H1 (cell line): ENCODE data around the gene OPCML. TPM values are rescaled to one million over a fixed set of nuclear protein-coding genes. Genes with fewer than 3 reads are reported as not detected.

Experiments
- CTCF ChIA-PET: fragments of 300-600 bp; sonication (Branson Sonifier 250); formaldehyde crosslinking; loops from one replicate; lab custom pipeline; 2021; ENCODE audit not compliant: partially characterized antibody; lab: Charles Lee
- POLR2A ChIA-PET: fragments of 300-600 bp; sonication (Branson Sonifier 250); formaldehyde crosslinking; loops from one replicate; lab custom pipeline; 2021; ENCODE audit warnings: inconsistent platforms; ENCODE audit not compliant: partially characterized antibody; lab: Charles Lee
- DNase-seq, 2 experiments: peaks; one replicate each; pipeline versions ENCODE4 v3.0.0 to v3.0.0-alpha.2; 2010 to 2022; ENCODE audit warnings: low spot score in 2 of 2, low read depth in 1 of 2, mixed read lengths in 1 of 2
- FAIRE-seq: peaks from 2 replicates; lab custom pipeline; 2011; peaks lifted over from hg19 to GRCh38; lab: Jason Lieb, UNC
- H2AFZ ChIP-seq: 2 replicates; pipeline ENCODE4 v1.8.1; 2012; ENCODE audit warnings: low read length, inconsistent platforms
- H2AK5ac ChIP-seq: 2 replicates; pipeline ENCODE4 v1.6.1; 2013; ENCODE audit warnings: low read depth, low read length
- H2BK120ac ChIP-seq: replicated peaks from 2 replicates; pipeline ENCODE3; 2013; ENCODE audit warnings: low read depth, low read length, inconsistent platforms
- H2BK12ac ChIP-seq: 2 replicates; pipeline ENCODE4 v1.6.1; 2013; ENCODE audit warnings: low read depth, low read length
- H2BK15ac ChIP-seq: 2 replicates; pipeline ENCODE4 v1.6.1; 2013; ENCODE audit warnings: low read length
- H2BK20ac ChIP-seq: 2 replicates; pipeline ENCODE4 v1.6.1; 2013; ENCODE audit warnings: low read length
- H2BK5ac ChIP-seq: 2 replicates; pipeline ENCODE4 v1.6.1; 2013; ENCODE audit warnings: low read depth, low read length
- H3K14ac ChIP-seq: 2 replicates; pipeline ENCODE4 v1.6.1; 2013; ENCODE audit warnings: inconsistent platforms; ENCODE audit not compliant: insufficient read length
- H3K18ac ChIP-seq: 2 replicates; pipeline ENCODE4 v1.6.1; 2013; ENCODE audit warnings: low read length; ENCODE audit errors: extremely low read depth
- H3K23ac ChIP-seq: 2 replicates; pipeline ENCODE4 v1.6.1; 2013; ENCODE audit warnings: inconsistent platforms; ENCODE audit not compliant: insufficient read length
- H3K23me2 ChIP-seq: 2 replicates; pipeline ENCODE4 v1.6.1; 2013; ENCODE audit warnings: low read depth, low read length
- H3K27ac ChIP-seq: 2 replicates; pipeline ENCODE4 v1.6.1; 2011; ENCODE audit warnings: low read depth, low read length, inconsistent platforms
- H3K27me3 ChIP-seq, 4 experiments: replicated peaks in 1 of 4; 1 replicate in 1 of 4; 2 replicates in 3 of 4; pipeline versions ENCODE4 v1.6.1 to v1.8.1; 2011 to 2013; ENCODE audit warnings: low read length in 3 of 4, mild to moderate bottlenecking in 3 of 4, inconsistent platforms in 2 of 4, mixed read lengths in 2 of 4, moderate library complexity in 1 of 4; ENCODE audit not compliant: control insufficient read depth in 3 of 4, insufficient read depth in 3 of 4; ENCODE audit errors: extremely low read depth in 1 of 4
- H3K36me3 ChIP-seq, 4 experiments: 2 replicates each; pipeline versions ENCODE4 v1.6.1 to v1.8.1; 2011 to 2013; ENCODE audit warnings: mild to moderate bottlenecking in 4 of 4, low read length in 3 of 4, moderate library complexity in 2 of 4, control low read depth in 1 of 4, inconsistent platforms in 1 of 4; ENCODE audit not compliant: insufficient read depth in 4 of 4, control insufficient read depth in 2 of 4
- H3K4ac ChIP-seq: replicated peaks from 2 replicates; pipeline ENCODE3; 2013; ENCODE audit warnings: low read length, low read depth, mixed read lengths, inconsistent platforms; ENCODE audit not compliant: insufficient read length
- H3K4me1 ChIP-seq, 4 experiments: replicated peaks in 1 of 4; 1 replicate in 1 of 4; 2 replicates in 3 of 4; pipeline versions ENCODE4 v1.6.1 to v1.8.1; 2011 to 2013; ENCODE audit warnings: low read length in 3 of 4, inconsistent platforms in 2 of 4, mixed read lengths in 1 of 4; ENCODE audit not compliant: insufficient read depth in 4 of 4, control insufficient read depth in 3 of 4
- H3K4me2 ChIP-seq, 2 experiments: 2 replicates each; pipeline versions ENCODE4 v1.6.1 to v1.8.1; 2011 to 2013; ENCODE audit warnings: low read depth in 2 of 2, low read length in 2 of 2, control low read depth in 1 of 2, inconsistent platforms in 1 of 2, mild to moderate bottlenecking in 1 of 2; ENCODE audit not compliant: insufficient read depth in 1 of 2
- H3K4me3 ChIP-seq, 4 experiments: fragments of 200-600, 300-600 bp in 1 of 4; sonication (generic), shearing (Covaris generic), sonication (Bioruptor Twin) in 1 of 4; 2 replicates each; pipeline versions ENCODE4 v1.5.1 to v1.8.1; 2011 to 2016; ENCODE audit warnings: low read length in 4 of 4, low read depth in 3 of 4, control low read depth in 2 of 4, inconsistent platforms in 2 of 4, mild to moderate bottlenecking in 2 of 4, mixed read lengths in 1 of 4, moderate library complexity in 1 of 4; ENCODE audit not compliant: insufficient read depth in 2 of 4; ENCODE audit errors: extremely low read depth in 1 of 4
- H3K56ac ChIP-seq: replicated peaks from 2 replicates; pipeline ENCODE3; 2013; ENCODE audit warnings: low read depth, mild to moderate bottlenecking, mixed read lengths, low read length, inconsistent platforms; ENCODE audit not compliant: insufficient read length
- H3K79me1 ChIP-seq: 2 replicates; pipeline ENCODE4 v1.6.1; 2013; ENCODE audit warnings: low read depth, low read length, control low read depth
- H3K79me2 ChIP-seq, 2 experiments: 2 replicates each; pipeline versions ENCODE4 v1.6.1 to v1.8.1; 2012 to 2013; ENCODE audit warnings: low read length in 2 of 2, mild to moderate bottlenecking in 2 of 2, inconsistent platforms in 1 of 2; ENCODE audit not compliant: insufficient read depth in 2 of 2, control insufficient read depth in 1 of 2
- H3K9ac ChIP-seq, 4 experiments: replicated peaks in 1 of 4; 1 replicate in 1 of 4; 2 replicates in 3 of 4; pipeline versions ENCODE4 v1.6.1 to v1.8.1; 2011 to 2013; ENCODE audit warnings: low read depth in 3 of 4, low read length in 3 of 4, control low read depth in 2 of 4, mild to moderate bottlenecking in 2 of 4, moderate library complexity in 2 of 4, inconsistent platforms in 1 of 4; ENCODE audit errors: extremely low read depth in 1 of 4
- H3K9me3 ChIP-seq, 2 experiments: 2 replicates each; pipeline versions ENCODE4 v1.6.1 to v1.8.1; 2012 to 2013; ENCODE audit warnings: mild to moderate bottlenecking in 2 of 2, moderate library complexity in 2 of 2, control low read depth in 1 of 2, inconsistent platforms in 1 of 2, low read depth in 1 of 2, low read length in 1 of 2, mixed read lengths in 1 of 2; ENCODE audit not compliant: insufficient read depth in 2 of 2
- H4K20me1 ChIP-seq, 2 experiments: replicated peaks in 1 of 2; 2 replicates each; pipeline versions ENCODE3 to v1.8.1; 2011 to 2013; ENCODE audit warnings: inconsistent platforms in 2 of 2, low read length in 2 of 2, mild to moderate bottlenecking in 1 of 2; ENCODE audit not compliant: insufficient read depth in 2 of 2, control insufficient read depth in 1 of 2
- H4K5ac ChIP-seq: 2 replicates; pipeline ENCODE4 v1.6.1; 2013; ENCODE audit warnings: low read length, low read depth, mixed read lengths, inconsistent platforms; ENCODE audit not compliant: insufficient read length
- H4K8ac ChIP-seq: 2 replicates; pipeline ENCODE4 v1.8.0; 2013; ENCODE audit warnings: mild to moderate bottlenecking, moderate library complexity, low read length, inconsistent platforms; ENCODE audit not compliant: insufficient read depth; ENCODE audit errors: extremely low read depth
- H4K91ac ChIP-seq: replicated peaks from 2 replicates; pipeline ENCODE3; 2013; ENCODE audit warnings: low read length, mixed read lengths, inconsistent platforms; ENCODE audit not compliant: insufficient read length
- ASH2L ChIP-seq: fragments of 200-600, 300-600 bp; sonication (generic); IDR thresholded peaks from one replicate; pipeline ENCODE4 v1.7.1; 2017; ENCODE audit warnings: low read length
- CHD1 ChIP-seq: IDR thresholded peaks from 2 replicates; pipeline ENCODE4 v1.6.1; 2012; ENCODE audit warnings: low read depth, low read length, improper control_type of control experiment
- EGR1 ChIP-seq: IDR thresholded peaks from 2 replicates; pipeline ENCODE4 v1.6.1; 2011; ENCODE audit warnings: low read depth, low read length, borderline replicate concordance
- FOSL1 ChIP-seq: IDR thresholded peaks from 2 replicates; pipeline ENCODE4 v1.6.1; 2011; ENCODE audit warnings: mild to moderate bottlenecking, low read depth, low read length, moderate library complexity; ENCODE audit not compliant: insufficient read depth
- GTF2F1 ChIP-seq: IDR thresholded peaks from 2 replicates; pipeline ENCODE4 v1.6.1; 2012; ENCODE audit warnings: low read depth, low read length, improper control_type of control experiment, borderline replicate concordance
- KDM5A ChIP-seq: fragments of 200-600 bp; IDR thresholded peaks from 2 replicates; pipeline ENCODE4 v1.7.1; 2012; ENCODE audit warnings: mild to moderate bottlenecking, low read length, inconsistent platforms, mixed read lengths
- POU5F1 ChIP-seq: IDR thresholded peaks from 2 replicates; pipeline ENCODE4 v1.6.1; 2011; ENCODE audit warnings: low read depth, mild to moderate bottlenecking, low read length, moderate library complexity
- RAD21 ChIP-seq, 2 experiments: IDR thresholded peaks in 1 of 2; conservative IDR thresholded peaks in 1 of 2; 2 replicates each; pipeline ENCODE4 v1.6.1; 2011; ENCODE audit warnings: low read depth in 2 of 2, low read length in 2 of 2, improper control_type of control experiment in 1 of 2, inconsistent platforms in 1 of 2, mild to moderate bottlenecking in 1 of 2, moderate library complexity in 1 of 2
- RXRA ChIP-seq: IDR thresholded peaks from 2 replicates; pipeline ENCODE4 v1.6.1; 2011; ENCODE audit warnings: low read depth, mild to moderate bottlenecking, low read length, moderate library complexity; ENCODE audit not compliant: insufficient read depth
- SIX5 ChIP-seq: IDR thresholded peaks from 2 replicates; pipeline ENCODE4 v1.6.1; 2011; ENCODE audit warnings: mild to moderate bottlenecking, low read depth, low read length
- SRF ChIP-seq: IDR thresholded peaks from 2 replicates; pipeline ENCODE4 v1.6.1; 2011; ENCODE audit warnings: mild to moderate bottlenecking, low read depth, low read length, moderate library complexity
- TAF1 ChIP-seq: IDR thresholded peaks from 2 replicates; pipeline ENCODE4 v1.6.1; 2011; ENCODE audit warnings: mild to moderate bottlenecking, low read depth, low read length
- TEAD4 ChIP-seq: IDR thresholded peaks from 2 replicates; pipeline ENCODE4 v1.6.1; 2012; ENCODE audit warnings: low read depth, low read length, inconsistent platforms, mixed read lengths
- polyA plus RNA-seq, 7 experiments: library from polyadenylated mRNA; depleted of rRNA in 3 of 7; stranded (reverse) in 5 of 7; unstranded in 2 of 7; fragments of >200 nt in 5 of 7; fragments of 200-250 nt in 2 of 7; gene quantifications; 1 replicate in 5 of 7; 2 replicates in 1 of 7; 4 replicates in 1 of 7; pipeline versions ENCODE4 v1.2.1 to v1.2.3, GENCODE V29; 2011 to 2013; ENCODE audit warnings: missing spikeins in 2 of 7, mixed read lengths in 2 of 7
- total RNA-seq: library from RNA; stranded (reverse); fragmentation: NEBNext Ultra II Directional; extraction: Animal tissue kit (Norgen Biotek cat#: 25700); gene quantifications from 2 replicates; pipeline ENCODE4 v1.2.1, GENCODE V29; 2021
- TF ChIP-seq, protein P1 (sequence below): IDR thresholded peaks from 2 replicates; pipeline ENCODE4 v1.6.1; 2011; ENCODE audit warnings: low read length, improper control_type of control experiment
- TF ChIP-seq, protein P2 (sequence below): IDR thresholded peaks from 2 replicates; pipeline ENCODE4 v1.6.1; 2011; ENCODE audit warnings: low read depth, mild to moderate bottlenecking, low read length; ENCODE audit not compliant: insufficient read depth

OPCML gene
- total and polyA plus RNA-seq, 2 of the 8 experiments (the other 6 are each of a cell fraction or from before 2014, with no cell fraction given) = 2.3 to 3.1 TPM

DNA sequence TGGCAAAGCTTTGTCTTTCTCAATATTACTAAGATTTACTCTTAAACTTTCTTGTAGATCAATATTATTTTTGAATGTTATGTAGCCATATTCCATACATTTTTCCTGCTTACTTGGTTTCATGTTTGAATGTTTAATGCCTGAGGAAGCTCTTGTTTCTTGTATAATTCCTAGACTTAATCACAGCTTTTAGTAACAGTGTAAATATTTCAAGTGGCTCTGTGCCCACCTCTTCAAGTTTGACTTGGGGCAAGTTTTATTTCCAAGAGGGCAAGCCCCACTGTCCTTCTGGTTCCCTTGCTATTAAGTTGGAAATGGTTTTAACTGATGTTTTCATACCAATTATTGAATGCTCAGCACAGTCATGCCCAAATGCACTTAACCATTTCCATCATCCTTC lies 1004.1 kb downstream of the OPCML start:
- Histone ChIP-seq H3K9me3 (no peaks in the 10 kb centered on the region), H2AFZ (no peak overlapping the region), H3K9ac (no peak overlapping the region), H4K5ac (no peak overlapping the region), H3K79me1 (no peaks in the 10 kb centered on the region), H3K4ac (no peak overlapping the region), H3K4me2 (no peak overlapping the region), H3K56ac (no peak overlapping the region), H3K23me2 (no peaks in the 10 kb centered on the region; the same call in 1 of the 2 replicates), H3K14ac (no peak overlapping the region), H4K20me1 (no peaks in the 10 kb centered on the region), H2BK120ac (no peak overlapping the region), H2BK15ac (no peak overlapping the region), H3K4me3 (no peak overlapping the region), H2AK5ac (no peak overlapping the region), H2BK5ac (no peak overlapping the region), H3K4me1 (peaks cover 0 to 4% (median 0%) of the 10 kb centered on the region in 4 experiments; a peak in 1 of 7 replicates), H3K18ac (no peak overlapping the region), H3K27ac (no peak overlapping the region), H2BK12ac (no peak overlapping the region), H4K8ac (no peak overlapping the region), H3K79me2 (no peaks in the 10 kb centered on the region), H3K27me3 (no peaks in the 10 kb centered on the region), H3K36me3 (no peaks in the 10 kb centered on the region), H3K23ac (no peak overlapping the region), H2BK20ac (no peak overlapping the region), H4K91ac (no peak overlapping the region)
- FAIRE-seq = no peak
- DNase-seq = no peak
- ChIA-PET CTCF (no interaction called here), POLR2A (no interaction called here)
- TF ChIP-seq CHD1 (no peak), ASH2L (no peak), RAD21 (IDR thresholded peaks at IDR 0.05 in 1 of 2, conservative IDR thresholded peaks at IDR 0.05 in 1 of 2; ENCODE audit: low read depth in 2 of 2, low read length in 2 of 2) (no peak), RXRA (no peak), POU5F1 (no peak), TEAD4 (no peak), GTF2F1 (no peak), KDM5A (no peak), FOSL1 (no peak), SRF (no peak), TAF1 (no peak), SIX5 (no peak), EGR1 (no peak)
- TF ChIP-seq, protein P1, sequence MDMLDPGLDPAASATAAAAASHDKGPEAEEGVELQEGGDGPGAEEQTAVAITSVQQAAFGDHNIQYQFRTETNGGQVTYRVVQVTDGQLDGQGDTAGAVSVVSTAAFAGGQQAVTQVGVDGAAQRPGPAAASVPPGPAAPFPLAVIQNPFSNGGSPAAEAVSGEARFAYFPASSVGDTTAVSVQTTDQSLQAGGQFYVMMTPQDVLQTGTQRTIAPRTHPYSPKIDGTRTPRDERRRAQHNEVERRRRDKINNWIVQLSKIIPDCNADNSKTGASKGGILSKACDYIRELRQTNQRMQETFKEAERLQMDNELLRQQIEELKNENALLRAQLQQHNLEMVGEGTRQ = no peak
- TF ChIP-seq, protein P2, sequence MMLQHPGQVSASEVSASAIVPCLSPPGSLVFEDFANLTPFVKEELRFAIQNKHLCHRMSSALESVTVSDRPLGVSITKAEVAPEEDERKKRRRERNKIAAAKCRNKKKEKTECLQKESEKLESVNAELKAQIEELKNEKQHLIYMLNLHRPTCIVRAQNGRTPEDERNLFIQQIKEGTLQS = no peak
